Naive thymus-derived CD4-positive, alpha-beta T cell (primary cell): ENCODE measurements around the gene CD33. TPM values are rescaled to one million over a fixed set of nuclear protein-coding genes. Genes with fewer than 3 reads are reported as not detected.
"Not testable (repeated sequence)": the region's sequence is repeated elsewhere in the genome, so short reads cannot be mapped to it uniquely, and the experiment has no call there.

ENCODE experiments used
- ATAC-seq: fragments of 150-1000 bp; cut with Tn5 transposase; 2 replicates; pipeline ENCODE4 v1.10.0; 2021; ENCODE audit warnings: mild to moderate bottlenecking, moderate library complexity
- CTCF ChIA-PET: fragments of 350-600 bp; sonication (Branson Sonifier 250); formaldehyde crosslinking; loops from one replicate; lab custom pipeline; 2021; ENCODE audit warnings: antibody characterized with exemption; lab: Charles Lee
- POLR2A ChIA-PET: fragments of 350-600 bp; sonication (Branson Sonifier 250); formaldehyde crosslinking; loops from one replicate; lab custom pipeline; 2021; ENCODE audit warnings: antibody characterized with exemption, inconsistent platforms; lab: Charles Lee
- DNase-seq, 9 donors: peaks; one replicate each; pipeline versions ENCODE4 v3.0.0 to v3.0.0-alpha.2; 2020 to 2022; ENCODE audit warnings: mixed read lengths in 1 of 9
- H3K27ac ChIP-seq: one replicate; pipeline ENCODE4 v1.7.0; 2013; ENCODE audit warnings: mild to moderate bottlenecking, low read depth, low read length, moderate library complexity
- H3K27me3 ChIP-seq, 2 donors: one replicate each; pipeline ENCODE4 v1.7.0; 2013; ENCODE audit warnings: low read length in 2 of 2, mild to moderate bottlenecking in 2 of 2, moderate library complexity in 2 of 2; ENCODE audit not compliant: control insufficient read depth in 2 of 2, insufficient read depth in 2 of 2
- H3K36me3 ChIP-seq, 3 experiments: 1 replicate in 2 of 3; 2 replicates in 1 of 3; pipeline ENCODE4 v1.7.0; 2013; ENCODE audit warnings: low read length in 3 of 3, mild to moderate bottlenecking in 3 of 3, moderate library complexity in 1 of 3; ENCODE audit not compliant: insufficient read depth in 3 of 3, control insufficient read depth in 2 of 3
- H3K4me1 ChIP-seq, 2 donors: one replicate each; pipeline ENCODE4 v1.7.0; 2013; ENCODE audit warnings: low read length in 2 of 2, mild to moderate bottlenecking in 2 of 2, moderate library complexity in 1 of 2; ENCODE audit not compliant: control insufficient read depth in 2 of 2, insufficient read depth in 2 of 2
- H3K4me3 ChIP-seq: 2 replicates; pipeline ENCODE4 v1.7.0; 2013; ENCODE audit warnings: mild to moderate bottlenecking, low read length
- H3K9me3 ChIP-seq, 3 experiments: 1 replicate in 2 of 3; 2 replicates in 1 of 3; pipeline ENCODE4 v1.7.0; 2013; ENCODE audit warnings: low read length in 3 of 3; ENCODE audit not compliant: control insufficient read depth in 2 of 3
- H3K27ac Mint-ChIP-seq, 9 donors: one replicate each; pipeline ENCODE4 v1.8.0; 2020 to 2022; ENCODE audit warnings: mixed read lengths in 9 of 9, mild to moderate bottlenecking in 8 of 9, moderate library complexity in 5 of 9, inconsistent platforms in 2 of 9
- H3K27me3 Mint-ChIP-seq, 5 donors: one replicate each; pipeline ENCODE4 v1.8.0; 2021 to 2022; ENCODE audit warnings: mixed read lengths in 5 of 5, mild to moderate bottlenecking in 1 of 5
- H3K36me3 Mint-ChIP-seq, 5 donors: one replicate each; pipeline ENCODE4 v1.8.0; 2020 to 2022; ENCODE audit warnings: mixed read lengths in 5 of 5, mild to moderate bottlenecking in 3 of 5, inconsistent platforms in 1 of 5
- H3K4me1 Mint-ChIP-seq, 7 donors: one replicate each; pipeline ENCODE4 v1.8.0; 2020 to 2022; ENCODE audit warnings: mixed read lengths in 7 of 7, mild to moderate bottlenecking in 3 of 7, inconsistent platforms in 1 of 7
- H3K4me3 Mint-ChIP-seq, 10 donors: one replicate each; pipeline ENCODE4 v1.8.0; 2020 to 2022; ENCODE audit warnings: mild to moderate bottlenecking in 10 of 10, mixed read lengths in 10 of 10, moderate library complexity in 6 of 10, inconsistent platforms in 2 of 10
- H3K9me3 Mint-ChIP-seq, 11 donors: one replicate each; pipeline ENCODE4 v1.8.0; 2020 to 2022; ENCODE audit warnings: mixed read lengths in 11 of 11, mild to moderate bottlenecking in 4 of 11, inconsistent platforms in 1 of 11, moderate library complexity in 1 of 11
- intact Hi-C, 2 donors: fragments of 100-400 bp; cut with micrococcal nuclease; formaldehyde crosslinking; loops; one replicate each; pipeline ENCODE4 v1.15.1; 2023
- polyA plus RNA-seq, 2 donors: library from polyadenylated mRNA; unstranded; fragments of 300-500 nt; fragmentation: Illumina TruSeq; gene quantifications; one replicate each; pipeline ENCODE4 v1.2.3, GENCODE V29; 2021
- total RNA-seq, 6 experiments: library from RNA in 5 of 6; stranded (reverse) in 5 of 6; gene quantifications; 1 replicate in 5 of 6; 2 replicates in 1 of 6; pipeline ENCODE4 v1.2.3 and lab custom pipeline; 2021 to 2026

The CD33 gene
- total and polyA plus RNA-seq, 7 experiments from 2014 or later, result 0.51 to 59.2 (median 5.0) TPM; not detected in 2

- H3K4me1 ChIP-seq, result no peaks in the 10 kb centered on the region
- Mint-ChIP-seq H3K27ac (no peak overlapping the region), H3K9me3 (peaks cover 0 to 1% (median 0%) of the 10 kb centered on the region in 11 donors), H3K4me1 (peaks cover 0 to 9% (median 0%) of the 10 kb centered on the region in 7 donors), H3K4me3 (no peak overlapping the region), H3K27me3 (peaks cover 24 to 38% (median 28%) of the 10 kb centered on the region in 5 donors), H3K36me3 (no peaks in the 10 kb centered on the region)
- no peak overlapping the region for H3K4me3 ChIP-seq
- H3K27ac ChIP-seq, result no peak overlapping the region
- no peak for DNase-seq
- CTCF ChIA-PET, result no interaction called here
- POLR2A ChIA-PET, result no interaction called here
- H3K36me3 ChIP-seq, result no peaks in the 10 kb centered on the region
- no peaks in the 10 kb centered on the region for H3K27me3 ChIP-seq
- intact Hi-C loops, result no loop called here
- no peaks in the 10 kb centered on the region for H3K9me3 ChIP-seq
- ATAC-seq, result no peak
Measured at GRCh38 chr19:51204321-51204720, 20.6 kb upstream of the CD33 start.

GRCh38 chr19:51207747-51208146, 17.1 kb upstream of the CD33 start:
- DNase-seq (no peak), ATAC-seq (no peak)
- Histone ChIP-seq H3K27me3 (no peaks in the 10 kb centered on the region), H3K4me1 (no peaks in the 10 kb centered on the region), H3K36me3 (no peaks in the 10 kb centered on the region), H3K4me3 (no peak overlapping the region), H3K9me3 (no peaks in the 10 kb centered on the region), H3K27ac (no peak overlapping the region)
- CTCF ChIA-PET, result no interaction called here
- intact Hi-C loops, result no loop called here
- peaks cover 10 to 36% (median 10%) of the 10 kb centered on the region in 5 donors for H3K27me3 Mint-ChIP-seq
- no peak overlapping the region for H3K4me3 Mint-ChIP-seq
- no peak overlapping the region for H3K27ac Mint-ChIP-seq
- no peaks in the 10 kb centered on the region for H3K9me3 Mint-ChIP-seq
- H3K36me3 Mint-ChIP-seq, result no peaks in the 10 kb centered on the region
- POLR2A ChIA-PET, result no interaction called here
- H3K4me1 Mint-ChIP-seq, result peaks cover 0 to 15% (median 0%) of the 10 kb centered on the region in 7 donors

- Histone ChIP-seq H3K4me1 (no peaks in the 10 kb centered on the region), H3K36me3 (no peaks in the 10 kb centered on the region), H3K27me3 (no peaks in the 10 kb centered on the region), H3K9me3 (no peaks in the 10 kb centered on the region), H3K4me3 (no peak overlapping the region), H3K27ac (no peak overlapping the region)
- intact Hi-C loops, result no loop called here
- ATAC-seq (no peak), DNase-seq (no peak)
- ChIA-PET POLR2A (no interaction called here), CTCF (no interaction called here)
- Mint-ChIP-seq H3K9me3 (no peaks in the 10 kb centered on the region), H3K4me3 (no peak overlapping the region), H3K27me3 (peaks cover 10 to 26% (median 14%) of the 10 kb centered on the region in 5 donors), H3K36me3 (no peaks in the 10 kb centered on the region), H3K27ac (no peak overlapping the region), H3K4me1 (peaks cover 0 to 9% (median 0%) of the 10 kb centered on the region in 7 donors)
Measured at GRCh38 chr19:51210191-51210784, 14.6 kb upstream of the CD33 start.

GRCh38 chr19:51210874-51211361, 14.0 kb upstream of the CD33 start:
- H3K4me3 ChIP-seq, result not testable (repeated sequence)

GRCh38 chr19:51211833-51212232, 13.0 kb upstream of the CD33 start:
- POLR2A ChIA-PET, result no interaction called here
- no peak overlapping the region for H3K4me3 ChIP-seq
- CTCF ChIA-PET, result no interaction called here
- no peaks in the 10 kb centered on the region for H3K36me3 ChIP-seq
- peaks cover 0 to 9% (median 0%) of the 10 kb centered on the region in 7 donors for H3K4me1 Mint-ChIP-seq
- H3K27ac ChIP-seq, result no peak overlapping the region
- intact Hi-C loops, result no loop called here
- H3K4me3 Mint-ChIP-seq, result no peak overlapping the region
- H3K4me1 ChIP-seq, result no peaks in the 10 kb centered on the region
- H3K9me3 Mint-ChIP-seq, result peaks cover 0 to 4% (median 0%) of the 10 kb centered on the region in 11 donors
- no peaks in the 10 kb centered on the region for H3K27me3 ChIP-seq
- DNase-seq (no peak), ATAC-seq (no peak)
- no peaks in the 10 kb centered on the region for H3K9me3 ChIP-seq
- H3K27ac Mint-ChIP-seq, result no peak overlapping the region
- H3K36me3 Mint-ChIP-seq, result no peaks in the 10 kb centered on the region
- H3K27me3 Mint-ChIP-seq, result peaks cover 10 to 30% (median 16%) of the 10 kb centered on the region in 5 donors

More at GRCh38 chr19:51210874-51211361, 14.0 kb upstream of the CD33 start:
- peak; percentile 82 for ATAC-seq
- H3K27ac Mint-ChIP-seq, H3K4me1 ChIP-seq, H3K4me3 Mint-ChIP-seq, H3K36me3 ChIP-seq, H3K27me3 ChIP-seq, POLR2A ChIA-PET, H3K9me3 Mint-ChIP-seq, H3K27ac ChIP-seq, H3K4me1 Mint-ChIP-seq, H3K36me3 Mint-ChIP-seq, intact Hi-C loops, CTCF ChIA-PET, DNase-seq, H3K9me3 ChIP-seq: not testable (repeated sequence)
- H3K27me3 Mint-ChIP-seq, result peaks cover 10 to 26% (median 14%) of the 10 kb centered on the region in 5 donors

GRCh38 chr19:51219307-51219706, 5.6 kb upstream of the CD33 start:
- Mint-ChIP-seq H3K36me3 (no peaks in the 10 kb centered on the region), H3K27me3 (peaks cover 26 to 54% (median 34%) of the 10 kb centered on the region in 5 donors), H3K27ac (no peak overlapping the region), H3K4me3 (no peak overlapping the region), H3K9me3 (peaks cover 0 to 5% (median 0%) of the 10 kb centered on the region in 11 donors), H3K4me1 (peaks cover 0 to 12% (median 0%) of the 10 kb centered on the region in 7 donors)
- Histone ChIP-seq H3K27ac (no peak overlapping the region), H3K4me3 (no peak overlapping the region), H3K36me3 (no peaks in the 10 kb centered on the region), H3K27me3 (no peaks in the 10 kb centered on the region), H3K9me3 (no peaks in the 10 kb centered on the region), H3K4me1 (no peaks in the 10 kb centered on the region)
- ChIA-PET POLR2A (no interaction called here), CTCF (no interaction called here)
- no peak for ATAC-seq
- DNase-seq, result no peak
- intact Hi-C loops, result no loop called here

GRCh38 chr19:51219971-51220370, 4.9 kb upstream of the CD33 start:
- Histone ChIP-seq H3K4me3 (no peak overlapping the region), H3K4me1 (no peaks in the 10 kb centered on the region), H3K9me3 (no peaks in the 10 kb centered on the region), H3K27ac (no peak overlapping the region), H3K27me3 (no peaks in the 10 kb centered on the region), H3K36me3 (no peaks in the 10 kb centered on the region)
- Mint-ChIP-seq H3K36me3 (no peaks in the 10 kb centered on the region), H3K27me3 (peaks cover 29 to 54% (median 36%) of the 10 kb centered on the region in 5 donors), H3K9me3 (peaks cover 0 to 5% (median 0%) of the 10 kb centered on the region in 11 donors), H3K4me3 (no peak overlapping the region), H3K4me1 (peaks cover 0 to 19% (median 0%) of the 10 kb centered on the region in 7 donors), H3K27ac (no peak overlapping the region)
- intact Hi-C loops, result no loop called here
- ATAC-seq (no peak), DNase-seq (no peak)
- POLR2A ChIA-PET, result no interaction called here
- CTCF ChIA-PET, result no interaction called here
